HG02623 (cell line): ENCODE data around the gene RAD23B.
"Not testable (repeated sequence)": the region's sequence is repeated elsewhere in the genome, so short reads cannot be mapped to it uniquely, and the experiment has no call there.

Experiments used
- ATAC-seq: cut with Tn5 transposase; IDR thresholded peaks from one replicate; pipeline ENCODE4 v1.9.1; 2021; ENCODE audit warnings: moderate library complexity; ENCODE audit not compliant: unreplicated experiment

RAD23B gene

DNA sequence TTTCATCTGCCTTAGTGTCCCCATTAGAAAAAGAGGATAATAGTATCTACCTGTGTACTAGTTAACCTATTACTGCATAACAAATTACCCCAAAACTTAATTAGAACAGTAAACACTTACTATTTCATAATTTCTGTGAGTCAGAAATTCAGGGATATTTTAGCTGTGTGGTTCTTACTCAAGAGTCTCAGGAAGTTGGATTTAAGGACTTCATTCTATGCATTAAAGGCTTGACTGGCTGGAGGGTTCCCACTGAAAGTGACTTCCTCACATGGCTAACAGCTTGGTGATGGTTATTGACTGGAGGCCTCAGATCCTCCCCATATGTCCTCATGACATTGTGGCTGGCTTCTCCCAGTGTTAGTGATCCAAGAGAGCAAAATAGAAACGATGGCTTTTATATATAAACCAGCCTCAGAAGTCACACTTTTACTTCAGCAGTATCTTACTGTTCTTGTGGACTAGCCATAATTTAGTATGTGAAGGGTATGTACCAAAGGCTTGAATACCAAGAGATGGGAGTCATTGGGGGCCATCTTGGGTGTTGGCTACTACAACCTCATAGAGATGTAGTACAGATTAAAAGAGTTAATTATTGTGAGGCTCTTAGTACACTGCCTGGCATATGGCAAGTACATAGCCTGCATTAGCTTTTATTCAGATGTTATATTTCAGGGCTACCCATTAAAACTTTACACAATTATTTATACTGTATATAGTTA is 9.9 kb downstream of the RAD23B start:
- no peak for ATAC-seq

DNA sequence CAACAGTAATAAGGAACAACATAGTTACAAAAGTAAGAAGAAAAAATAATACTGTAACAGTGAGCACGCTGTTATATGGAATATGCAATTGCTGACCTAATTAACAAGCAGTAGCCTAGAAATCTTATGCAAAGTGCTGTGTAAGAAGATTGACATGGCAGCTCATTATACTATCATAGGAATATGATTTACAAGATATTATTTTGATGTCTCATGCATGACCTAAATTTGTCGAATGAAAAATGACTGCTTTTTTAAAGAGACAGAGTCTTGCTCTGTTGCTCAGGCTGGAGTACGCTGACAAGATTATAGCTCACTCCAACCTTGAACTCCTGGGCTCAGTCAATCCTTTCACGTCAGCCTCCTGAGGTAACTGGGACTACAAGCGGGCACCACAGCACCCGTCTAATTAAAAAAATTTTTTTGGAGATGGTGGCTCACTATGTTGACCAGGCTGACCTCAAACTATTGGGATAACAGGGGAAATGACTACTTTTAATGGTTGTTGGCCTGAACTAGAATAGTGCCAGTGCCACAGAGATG is 10.5 kb downstream of the RAD23B start:
- no peak for ATAC-seq

DNA sequence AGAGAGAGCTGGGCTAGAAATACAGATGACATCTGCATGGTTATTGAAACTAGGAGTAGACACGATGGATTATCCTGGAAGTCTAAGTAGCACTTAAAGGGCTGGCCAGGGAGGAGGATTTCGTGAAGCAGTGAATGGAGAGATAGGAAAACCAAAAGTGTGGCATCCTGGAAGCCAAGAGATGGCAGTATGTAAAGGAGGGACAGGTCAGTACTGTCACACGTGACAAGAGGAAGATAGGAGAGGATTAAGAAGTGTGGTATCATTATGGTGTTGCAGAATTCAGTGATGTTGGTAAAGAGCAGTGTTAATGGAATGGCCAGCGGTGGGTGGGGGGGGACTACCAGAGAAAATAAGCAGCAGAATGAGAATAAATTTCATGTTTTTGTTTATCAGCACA is 11.7 kb downstream of the RAD23B start:
- no peak for ATAC-seq

DNA sequence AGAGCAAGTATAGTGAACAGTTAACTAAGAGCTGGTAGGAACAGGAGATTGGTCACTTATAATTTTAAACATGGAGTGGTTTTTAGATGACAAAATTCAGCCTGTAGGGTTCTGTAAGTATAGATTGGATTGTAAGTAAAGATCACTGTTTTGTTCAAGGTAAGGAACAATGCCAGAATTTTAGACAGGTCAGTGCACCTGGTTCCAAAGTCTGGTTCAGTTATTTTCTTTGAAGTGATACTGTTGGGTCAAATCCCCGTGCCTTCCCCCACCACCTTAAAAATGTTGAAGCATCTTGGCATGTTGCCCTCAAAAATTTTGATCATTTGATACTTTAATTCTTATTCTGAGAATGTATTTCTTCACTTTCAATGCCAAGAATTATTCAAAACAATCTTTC is 12.9 kb downstream of the RAD23B start:
- ATAC-seq = no peak

DNA sequence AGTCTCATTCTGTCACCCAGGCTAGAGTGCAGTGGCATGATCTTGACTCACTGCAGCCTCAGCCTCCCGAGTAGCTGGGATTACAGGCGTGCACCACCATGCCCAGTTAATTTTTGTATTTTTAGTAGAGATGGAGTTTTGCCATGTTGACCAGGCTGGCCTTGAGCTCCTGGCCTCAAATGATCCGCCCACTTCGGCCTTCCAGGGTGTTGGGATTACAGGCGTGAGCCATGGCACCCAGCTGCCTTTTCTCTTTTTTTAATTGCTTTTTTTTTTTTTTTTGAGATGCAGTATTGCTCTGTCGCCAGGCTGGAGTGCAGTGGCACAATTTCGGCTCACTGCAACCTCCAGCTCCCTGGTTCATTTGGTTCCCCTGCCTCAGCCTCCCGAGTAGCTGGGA is 13.5 kb downstream of the RAD23B start:
- ATAC-seq = not testable (repeated sequence)

DNA sequence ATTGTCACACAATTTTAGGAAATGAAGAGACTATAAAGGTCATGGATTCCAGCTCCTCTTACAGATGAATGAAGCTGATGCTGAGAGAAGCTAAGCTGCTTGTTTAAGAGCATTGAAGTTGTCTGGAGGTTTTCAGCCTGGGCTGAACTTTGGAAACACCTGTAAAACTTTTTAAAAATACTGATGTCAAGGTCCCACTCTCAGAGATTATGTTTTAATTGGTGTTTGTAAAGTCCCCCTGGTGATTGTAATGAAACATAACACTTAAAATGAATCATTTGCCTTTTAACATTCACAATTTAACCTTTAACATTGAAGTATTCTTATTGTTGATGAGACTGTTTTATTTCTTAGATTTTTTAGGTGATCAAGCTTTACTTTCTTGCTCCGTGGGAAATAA is 16.4 kb downstream of the RAD23B start:
- ATAC-seq = no peak

DNA sequence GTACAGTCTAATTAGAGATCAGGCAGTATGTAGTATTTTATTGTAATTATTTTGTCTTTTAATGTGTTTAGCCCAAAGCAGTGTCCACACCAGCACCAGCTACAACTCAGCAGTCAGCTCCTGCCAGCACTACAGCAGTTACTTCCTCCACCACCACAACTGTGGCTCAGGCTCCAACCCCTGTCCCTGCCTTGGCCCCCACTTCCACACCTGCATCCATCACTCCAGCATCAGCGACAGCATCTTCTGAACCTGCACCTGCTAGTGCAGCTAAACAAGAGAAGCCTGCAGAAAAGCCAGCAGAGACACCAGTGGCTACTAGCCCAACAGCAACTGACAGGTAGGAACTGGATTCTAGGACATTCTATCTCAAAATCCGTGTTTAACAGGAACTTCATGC is 23.2 kb downstream of the RAD23B start:
- no peak for ATAC-seq

DNA sequence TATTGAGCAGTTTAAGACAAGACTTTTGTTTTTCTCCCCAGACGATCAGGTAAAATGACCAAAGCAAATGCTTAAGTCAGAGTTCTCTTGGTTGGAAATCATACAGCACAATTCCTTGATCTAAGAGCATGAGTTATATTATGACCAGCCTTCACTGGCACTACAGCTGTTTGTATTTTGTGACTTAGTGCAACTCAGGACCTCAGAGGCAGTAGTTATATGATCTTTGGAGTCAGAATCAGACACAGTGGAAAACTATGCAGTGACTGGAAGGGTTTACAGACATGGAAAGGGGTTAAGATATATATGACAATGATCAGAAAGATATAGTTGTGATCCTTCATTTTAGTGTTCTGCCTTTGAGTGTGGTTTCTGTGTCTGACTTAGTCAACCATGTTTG is 24.3 kb downstream of the RAD23B start:
- no peak for ATAC-seq

DNA sequence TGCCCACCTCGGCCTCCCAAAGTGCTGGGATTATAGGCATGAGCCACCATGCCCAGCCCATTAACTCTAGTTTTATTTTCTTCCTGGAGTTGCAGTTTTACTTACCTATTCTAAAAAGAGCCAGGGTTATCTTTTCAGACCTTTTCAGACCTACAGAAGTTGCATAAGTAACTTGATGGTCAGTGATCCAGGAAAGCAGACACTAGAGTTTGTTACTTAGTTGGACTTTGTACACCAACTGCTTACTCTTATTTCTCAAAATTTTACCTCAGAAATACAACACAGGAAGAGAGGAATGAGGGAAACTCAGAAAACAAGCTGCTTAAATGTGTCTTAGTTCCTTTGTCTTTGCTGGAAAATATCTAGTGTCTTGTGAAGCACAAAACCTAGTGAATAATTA is 25.4 kb downstream of the RAD23B start:
- ATAC-seq = no peak

DNA sequence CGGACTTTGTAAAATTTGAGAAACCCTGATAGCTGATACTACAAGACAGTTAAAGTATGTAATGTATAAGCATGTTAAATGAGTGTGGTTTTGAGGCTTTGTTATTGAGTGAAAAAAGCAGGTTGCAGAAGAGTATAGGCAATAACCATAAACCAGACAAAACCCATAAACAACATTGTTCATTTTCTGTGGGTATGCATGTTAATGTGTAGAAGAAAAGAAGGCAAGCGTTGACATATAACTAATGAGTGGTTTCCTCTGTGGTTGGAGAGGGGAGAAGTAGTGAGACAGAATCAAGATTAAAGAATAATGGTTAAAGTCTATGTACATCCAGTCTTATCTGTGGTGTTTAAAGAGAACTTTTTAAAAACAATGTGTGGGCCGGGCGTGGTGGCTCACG is 26.2 kb downstream of the RAD23B start:
- peak; percentile 56 for ATAC-seq

DNA sequence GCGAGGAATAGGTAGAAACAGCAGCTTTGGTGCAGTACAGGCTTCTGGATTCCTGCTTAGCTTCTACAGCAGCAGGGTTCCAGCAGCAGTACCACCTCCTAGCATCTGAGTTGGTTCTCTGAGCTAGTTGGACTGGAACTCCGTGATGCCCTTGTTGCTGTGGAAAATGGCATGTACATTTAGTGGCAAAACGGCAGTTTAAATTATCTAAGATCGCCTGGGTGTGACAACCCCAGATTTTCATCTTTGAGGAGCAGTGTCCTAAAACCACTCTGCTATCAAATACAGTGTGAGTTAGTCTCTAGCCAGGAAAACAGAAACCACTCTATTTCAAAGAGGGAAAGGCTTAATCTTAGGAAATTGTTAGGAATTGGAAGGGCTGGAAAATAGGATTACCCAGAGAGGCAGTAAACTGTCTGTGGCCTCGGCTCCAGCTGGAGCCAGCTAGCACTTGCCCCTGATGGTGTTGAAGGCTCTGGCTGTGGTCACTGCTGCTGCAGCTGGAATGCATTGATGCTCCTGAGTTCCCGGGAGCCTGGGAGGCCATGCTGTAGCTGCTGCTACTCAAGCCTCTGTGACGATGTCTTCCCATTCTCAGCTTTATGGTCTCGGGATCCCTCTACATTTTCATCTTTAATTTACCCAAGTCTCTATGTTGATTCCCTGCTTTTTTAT is 29.4 kb downstream of the RAD23B start:
- ATAC-seq = no peak

DNA sequence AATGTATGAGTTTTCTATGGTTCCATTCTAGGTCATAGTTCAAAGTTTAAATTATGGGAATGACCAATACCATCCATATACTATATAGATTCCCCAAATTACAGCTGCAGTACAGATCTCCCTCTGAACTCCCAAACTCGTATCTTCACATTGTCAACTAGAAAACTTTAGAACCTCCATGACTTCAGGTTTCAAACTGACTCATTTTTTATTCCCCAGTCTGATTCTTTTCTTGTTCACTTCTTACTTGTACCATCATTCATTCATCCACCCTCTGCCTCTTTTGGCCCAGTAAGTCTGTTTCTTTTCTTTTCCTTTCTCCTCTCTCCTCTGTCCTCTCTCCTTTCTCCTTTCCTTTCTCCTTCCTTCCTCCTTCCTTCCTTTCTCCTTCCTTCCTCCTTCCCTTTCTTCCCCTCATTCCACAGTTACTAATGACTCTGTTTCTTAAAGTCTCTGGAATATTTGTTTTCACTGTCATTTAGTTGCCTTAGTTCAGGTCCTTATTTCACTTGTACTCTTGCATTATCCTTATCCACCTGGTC is 30.5 kb downstream of the RAD23B start:
- no peak for ATAC-seq

DNA sequence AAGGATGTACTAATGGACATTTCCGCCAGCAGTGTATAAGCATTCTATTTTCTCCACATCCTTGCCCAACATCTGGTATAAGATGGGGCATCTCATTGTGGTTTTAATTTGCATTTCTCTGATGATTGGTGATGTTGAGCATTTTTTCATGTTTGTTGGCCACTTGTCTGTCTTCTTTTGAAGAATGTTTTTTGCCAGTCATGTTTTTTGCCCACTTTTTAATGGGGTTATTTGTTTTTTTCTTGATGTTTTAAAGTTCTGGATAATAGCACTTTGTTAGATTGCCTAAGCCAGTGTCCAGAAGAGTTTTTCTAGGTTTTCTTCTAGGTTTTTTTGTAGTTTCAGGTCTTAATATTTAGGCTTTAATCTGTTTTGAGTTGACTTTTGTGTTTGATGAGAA is 31.7 kb downstream of the RAD23B start:
- no peak for ATAC-seq

DNA sequence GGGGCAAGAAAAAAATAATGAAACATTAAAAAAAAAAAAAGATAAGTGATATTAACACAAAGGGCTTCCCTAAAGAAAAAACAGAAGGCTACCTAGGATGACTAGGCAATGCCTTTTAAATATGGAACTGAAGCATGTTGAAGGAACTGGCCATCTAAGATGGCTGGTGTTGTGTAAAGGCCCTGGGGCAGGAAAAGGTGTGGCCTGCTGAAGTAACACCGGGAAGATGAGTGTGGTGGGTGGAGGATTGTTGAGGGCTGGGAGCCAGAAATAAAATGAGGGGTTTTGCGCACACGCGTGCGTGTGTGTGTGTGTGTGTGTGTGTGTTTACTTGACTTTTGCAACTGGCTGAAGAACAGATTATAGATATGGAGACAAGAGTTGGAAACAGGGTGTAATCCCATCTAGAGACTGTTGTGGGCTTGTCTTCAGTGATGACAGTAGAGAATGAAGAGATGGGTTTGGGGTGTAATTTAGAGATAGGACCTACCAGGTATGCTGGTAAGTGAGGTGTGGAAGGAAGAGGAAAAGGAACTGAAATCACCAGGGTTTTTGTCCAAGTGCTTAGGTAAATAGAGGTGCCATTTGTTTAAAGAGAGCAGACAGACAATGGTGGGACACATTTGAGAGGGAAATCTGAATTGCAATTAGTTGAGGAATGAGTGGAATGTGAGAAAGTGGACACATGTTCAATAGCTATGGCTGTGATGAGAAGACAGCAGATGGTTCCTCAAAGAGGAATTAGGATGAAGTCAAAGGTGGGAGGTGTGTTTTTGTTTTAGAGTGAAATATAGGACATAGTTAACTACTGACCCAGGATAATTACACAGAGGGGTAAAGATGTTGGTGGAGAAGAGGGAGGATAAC is 33.9 kb downstream of the RAD23B start:
- ATAC-seq = no peak

DNA sequence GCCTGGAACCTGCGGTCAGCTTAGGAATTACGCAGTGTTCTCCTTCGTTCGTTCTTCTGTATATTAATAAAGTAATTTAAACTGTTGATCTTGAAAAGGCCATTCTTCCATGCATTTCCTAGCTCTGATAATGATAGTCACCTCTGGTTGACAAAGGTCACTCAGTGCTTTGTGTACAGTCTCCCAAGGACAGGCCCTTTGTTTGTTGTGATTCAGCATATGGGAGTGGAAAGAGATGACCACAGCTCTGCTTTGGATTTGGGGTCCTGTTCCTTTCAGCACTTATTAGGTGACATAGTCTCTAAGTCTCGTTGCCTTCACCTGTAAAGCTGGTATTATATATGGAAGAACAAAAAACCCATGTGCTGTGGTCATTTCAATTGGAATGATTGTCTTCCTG is 39.6 kb downstream of the RAD23B start:
- ATAC-seq = no peak

DNA sequence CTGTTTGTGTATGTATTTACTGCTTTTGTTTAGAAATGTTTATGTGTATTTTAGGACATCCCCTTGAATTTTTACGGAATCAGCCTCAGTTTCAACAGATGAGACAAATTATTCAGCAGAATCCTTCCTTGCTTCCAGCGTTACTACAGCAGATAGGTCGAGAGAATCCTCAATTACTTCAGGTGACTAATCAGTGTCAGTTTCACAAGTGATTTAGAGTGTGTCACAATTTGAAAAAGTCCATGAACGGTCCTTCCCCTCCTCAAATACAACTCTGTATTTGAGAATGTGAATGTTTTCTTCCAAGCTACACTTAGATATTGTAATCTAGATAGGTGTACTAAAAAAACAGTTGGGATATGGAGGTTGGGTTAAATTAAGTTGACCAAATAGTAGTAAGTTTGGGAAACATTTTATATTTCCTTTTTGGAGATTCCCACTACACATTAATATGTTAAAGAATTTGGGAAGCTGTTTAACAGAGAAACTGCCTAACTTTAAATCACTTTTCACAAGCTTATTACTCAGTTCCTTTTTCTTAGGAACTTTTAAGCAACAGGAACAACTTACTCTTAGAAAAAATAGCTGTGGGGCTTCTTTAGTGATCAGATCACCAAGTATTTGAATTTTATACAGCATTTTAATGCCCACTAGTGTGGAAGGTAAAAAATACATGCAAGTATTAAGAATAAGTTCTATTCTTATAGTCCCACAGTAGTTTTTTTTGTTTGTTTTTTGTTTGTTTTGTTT is 40.9 kb downstream of the RAD23B start:
- no peak for ATAC-seq

DNA sequence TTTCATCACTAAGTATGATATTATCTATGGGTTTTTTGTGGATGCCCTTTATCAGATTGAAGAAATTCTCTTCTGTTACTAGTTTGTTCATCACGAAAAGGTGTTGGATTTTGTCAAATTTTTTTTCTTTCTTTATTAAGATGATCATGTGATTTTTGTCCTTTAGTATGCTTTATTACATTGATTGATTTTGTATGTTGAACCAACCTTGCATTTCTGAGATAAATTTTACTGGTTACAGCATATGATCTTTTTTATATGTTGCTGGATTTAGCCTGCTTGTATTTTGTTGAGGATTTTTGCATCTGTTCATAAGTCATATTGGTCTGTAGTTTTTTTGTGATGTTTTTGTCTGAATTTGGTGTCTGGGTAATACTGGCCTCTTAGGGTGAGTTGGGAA is 42.8 kb downstream of the RAD23B start:
- ATAC-seq = no peak

DNA sequence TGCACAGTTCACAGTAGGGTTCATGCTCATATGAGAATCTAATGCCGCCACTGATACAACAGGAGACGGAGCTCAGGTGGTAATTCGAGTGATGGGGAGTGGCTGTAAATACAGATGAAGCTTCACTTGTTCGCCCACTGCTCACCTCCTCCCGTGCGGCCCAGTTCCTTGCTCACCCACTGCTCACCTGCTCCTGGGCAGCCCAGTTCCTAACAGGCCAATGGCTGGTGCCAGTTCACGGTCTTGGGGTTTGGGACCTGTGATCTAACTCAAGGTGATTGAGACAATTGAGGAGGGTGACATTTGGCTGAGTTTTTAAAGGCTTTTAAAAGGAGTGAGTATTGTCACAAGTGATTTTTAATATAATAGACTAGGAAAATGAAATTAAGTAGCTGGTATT is 45.4 kb downstream of the RAD23B start:
- ATAC-seq = no peak

DNA sequence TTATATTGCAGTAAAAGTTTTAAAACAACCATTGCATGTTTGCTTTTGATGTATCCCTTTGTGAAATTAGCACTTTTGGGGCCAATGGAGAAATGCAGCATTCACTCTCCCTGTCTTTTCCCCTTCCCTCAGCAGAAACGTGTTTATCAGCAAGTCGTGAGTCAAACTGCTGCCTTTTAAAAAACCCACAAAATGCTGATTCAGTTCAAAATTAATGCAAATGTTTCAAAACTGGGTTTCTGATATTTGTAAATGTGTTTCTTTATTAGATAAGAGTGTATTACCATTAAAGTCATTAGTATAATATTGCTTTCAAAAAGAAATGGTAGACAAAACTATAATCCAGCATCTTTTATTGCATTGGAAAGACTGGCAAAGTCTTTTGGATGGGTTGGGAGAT is 47.3 kb downstream of the RAD23B start:
- ATAC-seq = no peak

DNA sequence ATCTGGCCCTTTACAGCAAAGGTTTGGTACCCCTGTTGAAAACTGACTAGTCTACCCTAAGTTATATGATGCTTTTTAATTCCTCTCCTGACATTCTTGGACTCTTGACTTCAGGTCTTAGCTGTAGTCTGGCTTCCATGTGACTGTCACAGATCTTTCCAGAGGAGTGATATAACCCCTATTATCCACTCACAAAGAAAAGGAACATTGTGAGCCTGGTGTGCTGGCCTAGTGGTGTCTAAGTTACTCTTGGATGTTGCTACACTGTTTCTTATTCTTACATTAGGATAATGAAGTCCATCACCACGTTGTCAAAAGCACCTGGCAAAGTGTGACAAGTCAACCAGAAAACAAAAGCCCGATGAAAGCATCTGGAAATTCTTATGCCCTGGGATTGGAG is 49.8 kb downstream of the RAD23B start:
- no peak for ATAC-seq

DNA sequence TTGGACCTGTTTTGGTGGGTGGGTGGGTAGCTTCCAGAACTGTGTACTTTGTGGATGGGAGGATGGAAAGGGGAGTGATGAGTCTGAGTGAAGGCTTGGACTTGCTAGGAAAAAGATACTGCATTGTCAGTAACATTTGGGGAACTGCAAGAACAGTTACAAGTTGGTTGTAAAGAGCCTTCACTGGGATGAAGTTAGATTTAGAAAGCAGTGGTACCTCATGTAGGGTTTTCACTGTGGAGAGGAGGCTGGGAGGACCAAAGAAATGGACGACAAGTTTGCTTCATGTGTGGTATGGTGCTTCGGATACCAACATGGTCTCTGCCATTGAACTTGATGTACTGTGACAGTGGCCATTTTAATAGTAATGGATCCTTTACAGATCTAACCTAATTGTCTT is 50.3 kb downstream of the RAD23B start:
- no peak for ATAC-seq
